ENCODE results near the gene RECK.

Gene RECK

GRCh38 chr9:36029202-36029601 lies 7.5 kb upstream of the RECK start:
- no peak for DNase-seq (ENCODE audit: low spot score)

DNA sequence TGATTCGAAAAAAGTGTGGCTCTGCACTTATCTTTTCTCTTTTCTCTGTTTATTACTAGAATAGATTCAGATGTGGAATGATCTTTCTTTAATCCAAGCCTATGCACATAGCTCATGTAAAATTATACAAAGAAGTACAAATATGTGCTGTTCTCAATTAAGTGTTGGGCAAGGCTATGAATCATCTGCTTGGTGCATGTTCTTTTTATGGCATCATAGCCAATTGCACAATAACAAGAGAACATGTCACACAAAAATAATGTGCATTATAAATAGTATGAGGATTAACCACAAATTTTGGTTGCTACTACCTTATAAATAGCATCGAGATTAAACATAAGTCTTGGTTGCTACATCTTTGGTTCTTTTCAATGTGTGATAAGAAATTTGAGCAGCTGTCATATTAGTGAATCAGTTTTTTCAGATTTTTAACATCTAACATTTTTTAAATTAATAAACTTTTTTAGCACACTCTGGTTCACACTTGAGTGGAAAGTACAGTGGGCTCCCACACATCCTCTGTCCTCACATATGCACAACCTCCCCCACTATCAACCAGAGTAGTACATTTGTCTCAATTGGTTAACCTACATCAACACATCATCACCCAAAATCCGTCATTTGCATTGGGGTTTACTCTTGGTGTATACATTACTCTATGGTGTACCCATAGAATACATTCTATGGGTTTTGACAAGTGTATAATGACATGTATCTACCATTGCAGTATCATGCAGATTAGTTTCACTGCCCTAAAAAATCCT lies 6.8 kb upstream of the RECK start:
- no peak for DNase-seq (ENCODE audit: low spot score)

- no peak for DNase-seq (ENCODE audit: low spot score)
These were observed 5.8 kb upstream of the RECK start for GRCh38 chr9:36030871-36031270.

DNA sequence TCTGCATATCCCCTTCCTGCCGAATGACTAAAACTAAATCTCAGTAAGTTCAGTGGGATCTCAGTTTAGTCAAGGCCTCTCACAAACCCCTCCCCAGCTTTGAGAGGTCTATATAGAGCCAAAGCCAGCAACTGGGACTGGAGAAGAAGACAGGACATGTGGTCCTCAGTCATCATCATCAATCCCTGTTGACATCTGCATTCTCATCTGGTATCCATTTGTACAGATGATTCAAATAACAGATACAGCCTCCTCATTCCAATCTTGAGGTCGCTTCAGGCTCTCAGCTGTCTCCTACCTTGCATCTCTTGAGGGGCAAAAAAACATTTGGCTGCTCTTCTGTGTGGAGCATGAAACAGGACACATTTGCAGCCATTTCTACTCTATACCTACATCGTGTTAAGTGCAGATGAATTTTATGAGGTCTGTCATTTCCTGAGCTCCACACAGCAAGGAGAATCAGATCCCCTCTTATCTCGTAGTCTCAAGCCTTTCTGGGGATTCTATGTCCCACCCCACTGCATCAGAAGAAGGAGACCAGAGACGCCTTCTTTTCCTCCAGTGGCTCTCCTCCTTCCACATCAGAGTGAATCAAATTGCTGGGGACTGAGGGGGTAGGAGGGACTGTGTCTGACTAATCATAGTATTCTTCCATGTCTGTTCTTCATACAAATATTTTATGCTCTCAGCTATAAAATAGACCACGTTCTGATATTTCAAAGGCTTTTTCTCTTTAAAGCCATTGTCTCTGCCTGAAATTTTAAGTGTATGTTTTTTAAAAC lies 4.7 kb upstream of the RECK start:
- DNase-seq (ENCODE audit: low spot score): no peak

- DNase-seq (ENCODE audit: low spot score): no peak
These were observed 2.9 kb upstream of the RECK start for GRCh38 chr9:36033788-36034187.

DNA sequence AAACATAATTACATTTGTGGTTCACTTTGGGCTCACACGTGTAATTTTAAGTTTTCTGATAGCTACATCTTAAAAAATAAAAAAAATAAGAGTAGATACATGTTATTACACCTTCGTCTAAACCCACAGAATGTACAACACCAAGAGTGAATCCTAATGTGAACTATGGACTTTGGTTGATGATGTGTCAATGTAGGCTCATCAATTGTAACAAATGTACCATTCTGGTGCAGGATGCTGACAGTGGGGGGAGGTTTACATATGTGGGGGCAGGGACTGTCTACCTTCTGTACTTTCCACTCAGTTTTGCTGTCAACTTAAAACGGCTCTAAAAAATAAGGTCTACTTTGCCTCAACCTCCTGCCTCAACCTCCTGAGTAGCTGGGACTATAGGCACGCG lies 2.5 kb upstream of the RECK start:
- DNase-seq (ENCODE audit: low spot score): no peak

DNA sequence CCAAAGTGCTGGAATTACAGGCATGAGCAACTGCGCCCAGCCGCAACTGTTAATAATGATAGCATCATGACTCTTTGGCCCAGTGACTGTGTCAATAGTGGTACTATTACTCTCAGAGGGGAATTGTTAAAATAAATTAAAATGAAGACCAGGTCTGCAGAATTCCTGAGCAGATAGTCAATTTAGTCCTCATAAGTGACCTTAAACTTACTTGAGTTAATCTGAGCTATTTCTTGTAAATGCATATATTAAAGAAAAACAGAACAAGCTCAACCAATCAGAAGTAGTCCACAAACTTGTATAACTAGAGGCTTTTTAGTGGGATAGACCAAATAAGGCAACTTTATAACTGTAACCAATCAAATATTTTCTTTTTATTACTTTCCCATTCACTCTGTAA lies 1.7 kb upstream of the RECK start:
- DNase-seq (ENCODE audit: low spot score): no peak

GRCh38 chr9:36036253-36036779 lies 397 bp upstream of the RECK start:
- no peak for DNase-seq (ENCODE audit: low spot score)

DNA sequence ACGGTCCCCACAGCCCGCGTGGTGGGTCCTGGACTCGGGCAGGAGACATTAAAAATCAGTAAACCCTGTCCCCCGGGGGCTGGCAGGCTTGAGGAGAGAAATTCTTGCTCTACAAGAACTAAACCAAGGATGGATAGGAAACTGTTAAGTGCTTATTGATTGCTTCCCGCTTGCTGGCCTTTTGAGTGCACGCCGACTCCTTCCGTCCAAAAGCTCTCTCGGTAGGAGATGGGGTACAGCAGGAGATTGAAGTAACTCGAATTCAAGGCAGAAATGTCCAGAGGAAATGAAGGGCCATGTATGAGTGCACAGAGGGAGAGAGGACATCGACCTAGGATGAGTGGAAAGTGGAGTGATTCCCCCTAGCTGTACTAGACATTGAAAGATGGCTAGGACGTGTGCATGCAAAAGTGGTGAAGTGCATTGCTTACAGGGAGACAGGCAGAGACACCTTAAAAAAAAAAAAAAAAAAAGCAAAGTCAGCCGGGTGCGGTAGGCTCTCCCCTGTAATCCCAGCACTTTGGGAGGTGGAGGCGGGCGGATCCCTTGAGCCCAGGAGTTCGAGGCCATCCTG lies 923 bp downstream of the RECK start:
- DNase-seq (ENCODE audit: low spot score): no peak

DNA sequence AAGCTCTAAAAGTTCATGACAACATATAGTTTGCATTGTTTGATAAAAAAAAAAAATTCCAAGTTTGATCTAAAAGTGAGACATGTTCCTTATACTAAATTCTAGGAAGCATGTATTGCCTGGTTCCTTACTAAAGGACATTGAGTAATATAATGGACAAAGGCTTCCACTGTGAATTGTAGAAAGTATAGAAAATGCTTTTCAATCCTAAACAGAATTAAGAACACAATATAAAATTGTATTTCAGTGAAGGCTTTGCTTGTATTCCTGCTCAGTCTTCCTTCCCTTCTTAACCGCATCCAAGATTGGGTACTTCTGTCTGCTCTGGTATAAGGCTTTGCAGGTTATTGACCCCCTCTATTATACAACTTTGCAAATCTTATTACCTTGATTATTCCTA lies 2.4 kb downstream of the RECK start:
- DNase-seq (ENCODE audit: low spot score): no peak

- no peak for DNase-seq (ENCODE audit: low spot score)
These were observed 3.0 kb downstream of the RECK start for GRCh38 chr9:36039696-36040095.

DNA sequence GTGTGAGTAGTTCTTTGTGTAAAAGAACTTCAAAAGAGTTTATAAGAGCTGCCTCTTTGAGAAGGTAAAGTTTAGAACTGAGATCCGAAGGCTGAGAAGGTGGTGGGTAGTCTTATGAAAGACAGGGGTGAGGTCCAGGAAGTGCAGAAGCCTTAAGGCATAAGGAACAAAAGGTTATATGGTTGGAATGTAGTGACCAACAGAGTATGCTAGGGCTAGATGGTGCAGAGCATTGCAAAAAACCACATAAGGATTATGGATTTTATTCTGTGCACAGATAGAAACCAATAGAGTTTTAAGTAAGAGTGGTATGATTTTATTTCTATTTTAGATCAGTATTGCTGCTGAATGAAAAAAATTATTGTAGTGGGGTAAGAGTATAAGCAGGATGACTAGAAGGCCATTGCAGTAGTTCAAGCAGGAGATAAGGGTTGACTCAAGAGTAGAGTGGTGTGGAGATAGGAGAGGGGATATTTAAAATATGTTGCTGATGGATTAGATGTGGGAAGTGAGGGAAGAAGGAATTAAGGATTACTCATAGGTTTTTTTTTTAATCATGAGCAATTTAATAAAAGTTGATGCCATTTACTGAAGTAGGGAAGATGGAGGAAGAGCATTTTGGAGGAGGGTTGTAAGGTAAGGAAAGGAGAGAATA lies 3.7 kb downstream of the RECK start:
- no peak for DNase-seq (ENCODE audit: low spot score)

DNA sequence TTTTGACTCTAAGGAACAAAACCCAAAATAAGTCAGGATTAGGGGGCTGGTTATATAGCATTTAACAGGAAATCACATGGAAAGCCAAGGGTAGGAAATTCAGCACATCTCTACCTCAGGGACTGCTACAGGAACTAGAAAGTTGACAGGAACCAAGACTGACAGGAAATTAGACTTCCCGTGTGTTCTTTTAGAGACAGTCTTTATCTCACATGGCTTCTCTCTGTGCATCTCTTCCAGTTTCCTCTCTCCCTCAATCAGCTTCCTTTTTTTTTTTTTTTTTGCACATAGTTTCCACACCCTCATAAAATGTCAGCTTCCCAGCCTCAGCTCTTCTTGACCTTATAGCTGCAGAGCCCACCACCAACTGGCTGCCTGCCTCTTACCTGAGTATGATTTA lies 4.8 kb downstream of the RECK start:
- DNase-seq (ENCODE audit: low spot score): no peak

DNA sequence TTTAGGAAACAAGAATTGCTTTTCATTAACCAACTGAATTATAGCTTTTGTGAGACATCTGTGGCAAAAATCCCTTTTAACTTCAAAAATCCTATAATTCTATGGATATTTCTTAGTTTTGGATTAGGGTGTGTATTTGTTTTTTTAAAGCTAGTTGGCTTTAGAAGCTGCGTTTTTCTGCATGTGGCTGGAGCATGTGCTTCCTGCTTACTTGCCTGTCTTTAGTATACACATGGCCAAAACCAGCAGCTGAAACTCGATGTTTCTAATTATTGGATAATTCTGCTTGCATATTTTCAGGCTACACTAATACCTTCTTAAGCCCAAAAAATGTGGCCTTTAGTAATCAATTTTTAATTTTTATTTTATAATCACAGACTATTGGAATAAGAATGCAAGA lies 8.9 kb downstream of the RECK start:
- no peak for DNase-seq (ENCODE audit: low spot score)

DNA sequence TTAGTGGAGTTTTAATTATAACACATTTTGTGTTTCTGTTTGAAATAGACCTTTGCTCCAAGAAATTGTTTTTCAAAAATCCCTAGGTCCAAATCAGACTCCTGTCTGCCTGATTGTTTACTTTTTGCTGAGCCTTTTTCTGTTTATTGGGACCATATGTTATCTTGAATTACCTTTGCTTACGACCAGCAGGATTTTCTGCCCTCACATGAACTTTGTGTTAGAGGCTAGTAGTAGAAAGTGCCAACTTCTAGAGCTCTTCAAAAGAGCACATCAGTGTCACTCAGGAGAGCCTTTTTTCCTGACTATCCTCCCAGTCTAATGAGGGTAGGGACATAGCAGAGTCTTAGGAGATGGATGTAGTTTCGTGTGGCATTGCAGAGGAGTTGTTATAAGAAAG lies 10.2 kb downstream of the RECK start:
- DNase-seq (ENCODE audit: low spot score): no peak

- DNase-seq (ENCODE audit: low spot score): no peak
These were observed 12.7 kb downstream of the RECK start for GRCh38 chr9:36049408-36049807.

GRCh38 chr9:36050476-36050875 lies 13.8 kb downstream of the RECK start:
- DNase-seq (ENCODE audit: low spot score): no peak

- DNase-seq (ENCODE audit: low spot score): no peak
These were observed 14.6 kb downstream of the RECK start for GRCh38 chr9:36051317-36051716.

DNA sequence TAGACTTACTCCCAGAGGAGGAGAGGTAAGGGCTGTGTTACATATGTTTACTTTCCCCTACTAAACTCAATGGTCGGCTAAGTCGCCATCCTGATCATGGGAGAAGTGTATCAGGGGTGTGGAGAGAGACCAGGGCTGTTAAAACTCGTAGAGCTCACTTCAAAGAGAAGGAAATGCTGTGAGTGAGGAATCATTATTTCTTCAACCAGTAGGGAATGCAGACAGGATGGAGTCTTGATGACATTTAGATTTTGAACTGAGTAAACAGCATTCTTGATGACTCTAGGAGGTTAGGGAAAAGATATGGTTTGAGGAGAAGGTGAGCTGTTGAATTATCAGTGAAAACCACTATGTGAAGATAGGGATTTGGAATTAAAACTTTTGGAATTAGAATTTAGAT lies 17.3 kb downstream of the RECK start:
- no peak for DNase-seq (ENCODE audit: low spot score)

DNA sequence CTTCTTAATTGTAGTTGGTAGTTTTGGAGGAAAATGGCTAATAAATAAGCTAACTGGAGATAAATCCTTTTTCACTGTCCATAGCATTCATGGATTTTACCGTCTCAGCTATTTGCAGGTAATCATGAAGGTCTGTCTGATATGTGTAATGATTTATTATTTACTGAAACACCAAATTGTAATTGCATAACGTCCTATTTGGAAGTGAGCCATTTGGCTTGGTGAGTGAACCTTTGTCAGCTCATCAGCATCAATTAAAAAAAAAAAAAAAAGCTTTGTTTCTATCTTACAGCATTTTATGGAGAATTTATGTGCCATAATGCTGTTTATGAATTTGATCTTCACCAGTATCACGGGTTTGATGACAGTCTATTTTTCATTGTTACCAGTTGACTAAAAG lies 20.2 kb downstream of the RECK start:
- DNase-seq (ENCODE audit: low spot score): no peak

DNA sequence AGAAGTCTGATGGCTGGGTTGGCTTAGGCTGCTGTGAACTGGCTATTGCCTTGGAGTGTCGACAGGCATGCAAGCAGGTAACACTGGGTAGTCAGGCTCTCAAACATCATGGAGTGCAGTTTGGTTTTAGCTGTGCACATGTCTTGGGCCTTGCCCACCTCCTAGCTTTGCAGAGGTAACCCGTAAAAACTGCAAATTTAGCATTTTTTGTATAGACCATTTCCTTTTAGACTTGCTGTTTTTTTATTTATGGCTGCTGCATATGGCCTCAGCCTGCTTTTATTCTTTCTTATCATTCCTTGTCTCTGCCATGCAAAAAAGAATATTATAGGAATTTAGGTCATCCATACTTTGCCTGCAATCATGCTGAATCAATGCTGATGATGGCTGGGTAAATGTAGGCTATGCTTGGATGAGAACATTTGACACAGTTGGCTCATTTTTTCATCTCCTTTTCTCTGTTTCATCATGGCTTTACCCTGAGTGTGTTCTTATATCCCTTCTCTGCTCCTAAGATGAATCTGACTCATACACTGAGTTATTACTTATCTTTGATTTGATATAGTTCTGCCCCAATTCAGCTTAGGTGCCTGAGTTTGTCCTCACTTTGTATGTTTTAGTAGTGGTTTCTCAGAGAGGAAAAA lies 27.2 kb downstream of the RECK start:
- DNase-seq (ENCODE audit: low spot score): no peak

DNA sequence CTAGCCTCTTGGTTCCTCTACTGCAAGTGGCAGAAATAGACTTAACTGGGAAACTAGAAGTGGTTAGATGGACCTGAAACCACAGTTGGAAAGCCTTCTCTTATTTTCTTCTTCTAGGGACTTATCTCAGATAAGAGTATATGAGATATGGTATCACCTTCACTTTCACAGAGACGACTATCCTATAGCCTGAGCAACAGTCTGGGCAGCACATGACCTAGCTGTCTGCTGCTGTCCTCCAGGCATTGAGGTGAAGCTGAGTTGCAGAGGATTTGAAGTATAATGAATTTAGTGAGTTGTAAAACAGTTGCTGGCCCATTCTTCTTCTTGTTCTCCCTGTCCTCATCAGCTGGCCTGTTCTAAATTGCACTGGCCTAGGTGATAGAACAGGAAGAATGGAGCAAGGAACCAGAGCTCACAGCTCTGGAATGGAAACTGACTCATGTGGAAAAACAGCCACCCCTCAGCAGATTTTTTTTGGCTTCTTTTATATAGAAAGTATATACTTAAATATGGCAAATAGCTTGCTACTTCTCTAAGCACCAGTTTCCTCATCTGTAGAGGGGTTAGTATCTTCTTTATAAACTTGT lies 27.8 kb downstream of the RECK start:
- DNase-seq (ENCODE audit: low spot score): no peak

All from CD4-positive, alpha-beta T cell treated with Interleukin-15 for 4 hours (primary cell).